OCI-LY1 (cell line): ENCODE data around the gene BCL11A.

Experiments
- H2AFZ ChIP-seq: fragments of 200-600 bp; sonication (generic), shearing (Covaris generic); 2 replicates; pipeline ENCODE4 v1.6.0; 2014; ENCODE audit warnings: antibody characterized with exemption, mild to moderate bottlenecking, low read length
- H3F3A ChIP-seq: fragments of 200-600 bp; sonication (generic), shearing (Covaris generic); 2 replicates; pipeline ENCODE4 v1.6.0; 2014; ENCODE audit warnings: mild to moderate bottlenecking, antibody characterized with exemption, low read length, moderate library complexity; ENCODE audit not compliant: insufficient read depth
- H3K27ac ChIP-seq: fragments of 200-600 bp; sonication (generic); 2 replicates; pipeline ENCODE4 v1.5.1; 2014; ENCODE audit warnings: low read length, mixed run types, mild to moderate bottlenecking, low read depth; ENCODE audit not compliant: poor library complexity, severe bottlenecking
- H3K27me3 ChIP-seq: fragments of 200-600 bp; sonication (generic); 2 replicates; pipeline ENCODE4 v1.6.0; 2014; ENCODE audit warnings: antibody characterized with exemption, mild to moderate bottlenecking, low read length, moderate library complexity; ENCODE audit not compliant: insufficient read depth
- H3K36me3 ChIP-seq: fragments of 200-600 bp; sonication (generic); 2 replicates; pipeline ENCODE4 v1.6.1; 2014; ENCODE audit warnings: mild to moderate bottlenecking, antibody characterized with exemption, low read length, moderate library complexity, mixed read lengths; ENCODE audit not compliant: insufficient read depth
- H3K4me1 ChIP-seq: fragments of 200-600 bp; sonication (generic); 2 replicates; pipeline ENCODE4 v1.5.1; 2014; ENCODE audit warnings: mild to moderate bottlenecking, low read length, moderate library complexity; ENCODE audit not compliant: insufficient read depth, severe bottlenecking
- H3K4me2 ChIP-seq: fragments of 200-600 bp; sonication (generic), shearing (Covaris generic); 2 replicates; pipeline ENCODE4 v1.6.1; 2014; ENCODE audit warnings: low read length
- H3K4me3 ChIP-seq: fragments of 200-600 bp; sonication (generic); 2 replicates; pipeline ENCODE4 v1.5.1; 2014; ENCODE audit warnings: low read length, low read depth, mild to moderate bottlenecking, mixed read lengths; ENCODE audit not compliant: poor library complexity, severe bottlenecking
- H3K79me2 ChIP-seq: fragments of 200-600 bp; shearing (Covaris generic); 2 replicates; pipeline ENCODE4 v1.6.1; 2016; ENCODE audit warnings: mixed run types, low read length, mixed read lengths; ENCODE audit not compliant: insufficient read depth
- H3K9ac ChIP-seq: fragments of 200-600 bp; sonication (generic), shearing (Covaris generic); 2 replicates; pipeline ENCODE4 v1.6.1; 2014; ENCODE audit warnings: mild to moderate bottlenecking, low read length, mixed read lengths
- H3K9me2 ChIP-seq: fragments of 200-600 bp; sonication (generic), shearing (Covaris generic); 2 replicates; pipeline ENCODE4 v1.6.1; 2014; ENCODE audit warnings: low read depth, mild to moderate bottlenecking, low read length, mixed read lengths
- H3K9me3 ChIP-seq: fragments of 200-600 bp; shearing (Covaris generic); 2 replicates; pipeline ENCODE4 v1.6.1; 2014; ENCODE audit warnings: low read length, mixed read lengths
- H4K20me1 ChIP-seq: fragments of 200-600 bp; sonication (generic), shearing (Covaris generic); 2 replicates; pipeline ENCODE4 v1.6.0; 2016; ENCODE audit warnings: mild to moderate bottlenecking, low read length; ENCODE audit not compliant: insufficient read depth
- EZH2 ChIP-seq: fragments of 200-600 bp; sonication (generic), shearing (Covaris generic); IDR thresholded peaks from 2 replicates; pipeline ENCODE4 v1.8.0; 2017; ENCODE audit warnings: borderline replicate concordance, mixed run types, mild to moderate bottlenecking, antibody characterized with exemption, low read length, moderate library complexity, mixed read lengths
- TF ChIP-seq, protein P1 (sequence below): fragments of 200-600 bp; sonication (generic), shearing (Covaris generic); IDR thresholded peaks from 2 replicates; pipeline ENCODE4 v1.5.1; 2017; ENCODE audit warnings: mild to moderate bottlenecking, antibody characterized with exemption, low read length, moderate library complexity, mixed read lengths

BCL11A gene

DNA sequence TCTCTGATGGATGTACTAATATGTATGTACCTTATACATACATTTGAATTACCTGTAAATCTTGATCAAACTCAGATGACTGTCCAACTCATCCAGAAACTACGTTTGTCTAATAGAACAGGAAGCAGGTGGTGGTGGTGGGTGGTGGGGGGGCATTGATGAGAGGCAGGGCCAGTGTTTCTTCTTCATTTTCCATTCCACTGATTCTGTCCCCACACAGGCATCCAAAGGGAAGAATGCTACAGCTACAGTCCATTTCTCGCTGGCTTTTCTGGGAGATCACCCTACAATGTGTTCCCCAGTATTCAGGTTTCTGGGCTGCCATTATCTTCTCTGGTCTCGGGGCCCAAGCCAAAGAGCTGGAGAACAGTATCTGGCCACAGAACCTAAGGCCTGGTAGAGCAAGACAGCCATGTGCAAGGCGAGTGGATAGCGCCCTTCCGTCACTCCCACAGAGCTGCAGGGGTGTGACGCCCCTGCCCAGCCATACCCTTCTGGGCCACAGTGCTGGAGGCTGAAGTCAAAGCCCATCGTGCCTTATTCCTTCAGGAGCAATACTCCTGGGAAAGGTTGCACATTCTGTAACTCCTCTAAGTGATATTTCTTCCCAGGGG is 54.5 kb downstream of the BCL11A start:
- H3K27me3 ChIP-seq = no peaks in the 10 kb centered on the region
- H3K27ac ChIP-seq = no peak overlapping the region
- no peaks in the 10 kb centered on the region for H3K36me3 ChIP-seq
- H3K4me2 ChIP-seq = no peak overlapping the region
- no peak overlapping the region for H2AFZ ChIP-seq
- no peak overlapping the region for H3K9ac ChIP-seq
- TF ChIP-seq, protein P1, sequence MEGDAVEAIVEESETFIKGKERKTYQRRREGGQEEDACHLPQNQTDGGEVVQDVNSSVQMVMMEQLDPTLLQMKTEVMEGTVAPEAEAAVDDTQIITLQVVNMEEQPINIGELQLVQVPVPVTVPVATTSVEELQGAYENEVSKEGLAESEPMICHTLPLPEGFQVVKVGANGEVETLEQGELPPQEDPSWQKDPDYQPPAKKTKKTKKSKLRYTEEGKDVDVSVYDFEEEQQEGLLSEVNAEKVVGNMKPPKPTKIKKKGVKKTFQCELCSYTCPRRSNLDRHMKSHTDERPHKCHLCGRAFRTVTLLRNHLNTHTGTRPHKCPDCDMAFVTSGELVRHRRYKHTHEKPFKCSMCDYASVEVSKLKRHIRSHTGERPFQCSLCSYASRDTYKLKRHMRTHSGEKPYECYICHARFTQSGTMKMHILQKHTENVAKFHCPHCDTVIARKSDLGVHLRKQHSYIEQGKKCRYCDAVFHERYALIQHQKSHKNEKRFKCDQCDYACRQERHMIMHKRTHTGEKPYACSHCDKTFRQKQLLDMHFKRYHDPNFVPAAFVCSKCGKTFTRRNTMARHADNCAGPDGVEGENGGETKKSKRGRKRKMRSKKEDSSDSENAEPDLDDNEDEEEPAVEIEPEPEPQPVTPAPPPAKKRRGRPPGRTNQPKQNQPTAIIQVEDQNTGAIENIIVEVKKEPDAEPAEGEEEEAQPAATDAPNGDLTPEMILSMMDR = no peak
- no peak for TF ChIP-seq EZH2
- H3K9me3 ChIP-seq = no peaks in the 10 kb centered on the region
- H3K9me2 ChIP-seq = no peaks in the 10 kb centered on the region
- H3K79me2 ChIP-seq = no peaks in the 10 kb centered on the region
- no peaks in the 10 kb centered on the region for H3F3A ChIP-seq
- no peaks in the 10 kb centered on the region for H4K20me1 ChIP-seq
- no peaks in the 10 kb centered on the region for H3K4me1 ChIP-seq
- H3K4me3 ChIP-seq = no peak overlapping the region

DNA sequence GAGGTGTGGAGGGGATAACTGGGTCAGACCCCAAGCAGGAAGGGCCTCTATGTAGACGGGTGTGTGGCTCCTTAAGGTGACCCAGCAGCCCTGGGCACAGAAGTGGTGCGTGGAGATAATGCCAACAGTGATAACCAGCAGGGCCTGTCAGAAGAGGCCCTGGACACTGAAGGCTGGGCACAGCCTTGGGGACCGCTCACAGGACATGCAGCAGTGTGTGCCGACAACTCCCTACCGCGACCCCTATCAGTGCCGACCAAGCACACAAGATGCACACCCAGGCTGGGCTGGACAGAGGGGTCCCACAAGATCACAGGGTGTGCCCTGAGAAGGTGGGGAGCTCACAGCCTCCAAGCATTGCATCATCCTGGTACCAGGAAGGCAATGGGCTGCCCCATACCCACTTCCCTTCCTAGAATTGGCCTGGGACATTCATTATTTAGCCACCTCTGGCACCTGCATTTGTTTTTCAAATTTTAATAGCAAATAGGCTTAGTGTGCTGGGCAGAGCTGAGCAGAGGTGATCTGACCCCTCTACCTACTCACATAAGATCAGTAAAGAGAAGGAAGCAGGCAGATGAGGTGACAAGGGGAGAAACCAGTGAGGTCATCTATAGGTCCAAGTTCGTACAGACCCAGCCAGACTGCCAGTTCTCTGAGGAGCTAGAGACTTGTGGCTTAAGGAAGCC is 55.2 kb downstream of the BCL11A start:
- Histone ChIP-seq H3K27ac (no peak overlapping the region), H2AFZ (no peak overlapping the region), H3F3A (no peaks in the 10 kb centered on the region), H3K36me3 (no peaks in the 10 kb centered on the region), H3K4me3 (no peak overlapping the region), H3K27me3 (no peaks in the 10 kb centered on the region), H3K4me1 (no peaks in the 10 kb centered on the region), H3K9ac (no peak overlapping the region), H3K79me2 (no peaks in the 10 kb centered on the region), H3K9me3 (no peaks in the 10 kb centered on the region), H3K4me2 (no peak overlapping the region), H3K9me2 (no peaks in the 10 kb centered on the region), H4K20me1 (no peaks in the 10 kb centered on the region)
- TF ChIP-seq EZH2 = no peak
- TF ChIP-seq, protein P1 = no peak

GRCh38 chr2:60497500-60497899 is 56.0 kb downstream of the BCL11A start:
- no peaks in the 10 kb centered on the region for H3K4me1 ChIP-seq
- H3K4me3 ChIP-seq = no peak overlapping the region
- no peaks in the 10 kb centered on the region for H3K79me2 ChIP-seq
- H4K20me1 ChIP-seq = no peaks in the 10 kb centered on the region
- no peak overlapping the region for H3K4me2 ChIP-seq
- no peaks in the 10 kb centered on the region for H3K9me2 ChIP-seq
- H3K27me3 ChIP-seq = no peaks in the 10 kb centered on the region
- no peak overlapping the region for H2AFZ ChIP-seq
- no peaks in the 10 kb centered on the region for H3K36me3 ChIP-seq
- H3K9ac ChIP-seq = no peak overlapping the region
- no peaks in the 10 kb centered on the region for H3F3A ChIP-seq
- H3K9me3 ChIP-seq = no peaks in the 10 kb centered on the region
- TF ChIP-seq, protein P1 = no peak
- no peak for TF ChIP-seq EZH2
- H3K27ac ChIP-seq = no peak overlapping the region
